Mesenchymal stem cell (in vitro differentiated cells and primary cell): ENCODE data around the gene NGEF. TPM values are rescaled to one million over a fixed set of nuclear protein-coding genes. Genes with fewer than 3 reads are reported as not detected.
A peak's percentile ranks its signal among the peaks of the same experiment; 100 is the strongest.

Experiments
- DNase-seq: peaks from one replicate; pipeline ENCODE4 v3.0.0-alpha.2; 2013
- H2AFZ ChIP-seq: one replicate; pipeline ENCODE4 v1.6.1; 2013; ENCODE audit warnings: low read depth, mild to moderate bottlenecking, control low read depth, inconsistent platforms, low read length, moderate library complexity
- H2AK5ac ChIP-seq: 2 replicates; pipeline ENCODE4 v1.6.1; 2013; ENCODE audit warnings: low read length, moderate library complexity, mild to moderate bottlenecking, inconsistent platforms; ENCODE audit not compliant: severe bottlenecking
- H2BK120ac ChIP-seq: one replicate; pipeline ENCODE4 v1.6.1; 2013; ENCODE audit warnings: low read depth, mild to moderate bottlenecking, inconsistent platforms, low read length, moderate library complexity
- H2BK12ac ChIP-seq, 2 experiments: one replicate each; pipeline ENCODE4 v1.6.1; 2013; ENCODE audit warnings: inconsistent platforms in 2 of 2, low read length in 2 of 2, mild to moderate bottlenecking in 2 of 2, moderate library complexity in 2 of 2, control low read depth in 1 of 2
- H2BK15ac ChIP-seq: one replicate; pipeline ENCODE4 v1.6.1; 2013; ENCODE audit warnings: mild to moderate bottlenecking, low read depth, inconsistent platforms; ENCODE audit not compliant: poor library complexity, severe bottlenecking
- H2BK5ac ChIP-seq: 2 replicates; pipeline ENCODE4 v1.6.1; 2013; ENCODE audit warnings: low read depth, mild to moderate bottlenecking, low read length, control low read depth, inconsistent platforms; ENCODE audit not compliant: poor library complexity, severe bottlenecking
- H3K14ac ChIP-seq, 2 experiments: one replicate each; pipeline ENCODE4 v1.6.1; 2013; ENCODE audit warnings: inconsistent platforms in 2 of 2, low read length in 2 of 2, control low read depth in 1 of 2, mild to moderate bottlenecking in 1 of 2, moderate library complexity in 1 of 2
- H3K18ac ChIP-seq, 2 experiments: one replicate each; pipeline ENCODE4 v1.6.1; 2013; ENCODE audit warnings: inconsistent platforms in 2 of 2, low read length in 2 of 2, control low read depth in 1 of 2, low read depth in 1 of 2, mild to moderate bottlenecking in 1 of 2
- H3K23ac ChIP-seq, 2 experiments: one replicate each; pipeline ENCODE4 v1.6.1; 2013; ENCODE audit warnings: inconsistent platforms in 2 of 2, low read length in 2 of 2, mild to moderate bottlenecking in 2 of 2, moderate library complexity in 2 of 2, control low read depth in 1 of 2
- H3K27ac ChIP-seq: 2 replicates; pipeline ENCODE4 v1.5.1; 2013; ENCODE audit warnings: mild to moderate bottlenecking, moderate library complexity, low read length, control low read depth, inconsistent platforms; ENCODE audit not compliant: poor library complexity, severe bottlenecking
- H3K27me3 ChIP-seq, 2 experiments: 2 replicates each; pipeline versions ENCODE4 v1.6.1 to v1.7.0; 2013; ENCODE audit warnings: low read length in 2 of 2, mild to moderate bottlenecking in 2 of 2, moderate library complexity in 2 of 2, control low read depth in 1 of 2, inconsistent platforms in 1 of 2; ENCODE audit not compliant: control insufficient read depth in 1 of 2, insufficient read depth in 1 of 2
- H3K36me3 ChIP-seq, 2 experiments: 2 replicates each; pipeline versions ENCODE4 v1.6.1 to v1.7.0; 2013; ENCODE audit warnings: low read length in 2 of 2, control low read depth in 1 of 2, inconsistent platforms in 1 of 2, low read depth in 1 of 2, mild to moderate bottlenecking in 1 of 2; ENCODE audit not compliant: insufficient read depth in 2 of 2, control insufficient read depth in 1 of 2
- H3K4ac ChIP-seq, 2 experiments: one replicate each; pipeline ENCODE4 v1.6.1; 2013; ENCODE audit warnings: inconsistent platforms in 2 of 2, low read length in 2 of 2, mild to moderate bottlenecking in 2 of 2, moderate library complexity in 2 of 2, control low read depth in 1 of 2, low read depth in 1 of 2
- H3K4me1 ChIP-seq: 2 replicates; pipeline ENCODE4 v1.6.1; 2013; ENCODE audit warnings: low read depth, low read length, control low read depth; ENCODE audit not compliant: control insufficient read depth, insufficient read depth
- H3K4me2 ChIP-seq: 2 replicates; pipeline ENCODE4 v1.6.1; 2013; ENCODE audit warnings: low read length, mild to moderate bottlenecking, inconsistent platforms; ENCODE audit not compliant: poor library complexity, severe bottlenecking
- H3K4me3 ChIP-seq, 2 experiments: 2 replicates each; pipeline versions ENCODE4 v1.5.1 to v1.7.0; 2013; ENCODE audit warnings: low read length in 2 of 2, mild to moderate bottlenecking in 2 of 2, control low read depth in 1 of 2, low read depth in 1 of 2; ENCODE audit not compliant: insufficient read depth in 1 of 2
- H3K79me1 ChIP-seq: replicated peaks from 2 replicates; pipeline ENCODE4 v1.6.1; 2013; ENCODE audit warnings: mild to moderate bottlenecking, control low read depth, low read length, inconsistent platforms; ENCODE audit not compliant: poor library complexity, severe bottlenecking
- H3K9ac ChIP-seq: 2 replicates; pipeline ENCODE4 v1.7.0; 2013; ENCODE audit warnings: mild to moderate bottlenecking, low read length, moderate library complexity
- H3K9me3 ChIP-seq: 2 replicates; pipeline ENCODE4 v1.7.0; 2013; ENCODE audit warnings: mild to moderate bottlenecking, low read length; ENCODE audit not compliant: control insufficient read depth
- H4K8ac ChIP-seq: one replicate; pipeline ENCODE4 v1.6.1; 2013; ENCODE audit warnings: inconsistent platforms, mild to moderate bottlenecking, low read length, moderate library complexity
- H4K91ac ChIP-seq: one replicate; pipeline ENCODE4 v1.6.1; 2013; ENCODE audit warnings: mild to moderate bottlenecking, low read length, inconsistent platforms
- WGBS: methylation state at CpG from one replicate; pipeline ENCODE4 v1.1.7; 2013; ENCODE audit warnings: mixed read lengths; 5-methylcytosine and 5-hydroxymethylcytosine counted together
- small RNA-seq: library from polyadenylated mRNA; stranded (forward); fragments of <200 nt; extraction: miRNeasy Mini kit (QIAGEN cat#:217004); gene quantifications from one replicate; pipeline ENCODE3, GENCODE V24; 2013; ENCODE audit warnings: low read depth

NGEF gene

DNA sequence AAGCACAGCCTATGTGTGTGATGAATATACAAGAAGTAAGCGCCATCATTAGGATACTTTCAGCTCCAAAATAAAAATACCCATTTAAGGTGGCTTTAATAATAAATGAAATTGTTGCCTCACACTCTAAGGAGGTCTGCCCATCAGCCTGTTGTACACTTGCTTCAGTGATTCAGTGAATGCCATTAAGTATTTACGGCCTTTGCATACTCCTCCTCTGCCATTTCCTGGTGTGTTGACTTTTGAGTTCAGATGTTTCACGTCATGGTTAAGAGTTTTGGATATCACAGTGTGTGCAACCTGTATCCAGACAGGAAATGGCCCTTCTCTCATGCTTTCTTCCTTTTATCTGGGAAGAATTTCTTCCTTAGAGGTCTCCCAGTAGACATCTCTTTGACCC lies 181.6 kb downstream of the NGEF start:
- no peak overlapping the region for H3K4me3 ChIP-seq
- H4K8ac ChIP-seq = no peak overlapping the region
- H3K4ac ChIP-seq = no peak overlapping the region
- no peak overlapping the region for H4K91ac ChIP-seq
- no peak overlapping the region for H2BK12ac ChIP-seq
- H2BK120ac ChIP-seq = no peak overlapping the region
- H3K27me3 ChIP-seq = no peaks in the 10 kb centered on the region
- H3K14ac ChIP-seq = no peak overlapping the region
- H3K9ac ChIP-seq = no peak overlapping the region
- H3K4me1 ChIP-seq = peaks cover 2% of the 10 kb centered on the region
- DNase-seq = no peak
- 62% methylated on average over 2 of the region's 3 CpGs for WGBS
- H2BK15ac ChIP-seq = no peak overlapping the region
- peak overlapping the region; percentile 68 for H3K27ac ChIP-seq
- no peak overlapping the region for H3K23ac ChIP-seq
- H2AFZ ChIP-seq = no peak overlapping the region
- H3K18ac ChIP-seq = no peak overlapping the region
- no peak overlapping the region for H3K4me2 ChIP-seq
- no peaks in the 10 kb centered on the region for H3K9me3 ChIP-seq
- H3K79me1 ChIP-seq = peaks cover 33% of the 10 kb centered on the region
- no peak overlapping the region for H2BK5ac ChIP-seq
- peaks cover 17 to 74% of the 10 kb centered on the region in 2 experiments for H3K36me3 ChIP-seq
- no peak overlapping the region for H2AK5ac ChIP-seq

DNA sequence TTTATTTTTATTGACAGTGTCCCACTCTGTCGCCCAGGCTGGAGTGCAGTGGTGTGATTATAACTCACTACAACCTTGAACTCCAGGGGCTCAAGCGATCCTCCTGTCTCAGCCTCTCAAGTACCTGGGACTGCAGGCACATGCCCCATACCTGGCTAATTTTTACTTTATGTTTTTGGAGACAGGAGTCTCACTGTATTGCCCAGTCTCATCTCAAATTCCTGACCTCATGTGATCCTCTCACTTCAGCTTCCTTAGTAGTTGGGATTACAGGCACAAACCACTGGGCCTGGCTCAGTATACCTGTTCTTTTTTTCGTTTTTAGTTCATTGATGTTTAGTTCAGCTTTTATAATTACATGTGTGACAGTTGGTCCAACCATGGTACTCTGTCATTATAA lies 183.1 kb downstream of the NGEF start:
- H3K14ac ChIP-seq = no peak overlapping the region
- no peak overlapping the region for H4K8ac ChIP-seq
- H3K27me3 ChIP-seq = no peaks in the 10 kb centered on the region
- H2AFZ ChIP-seq = no peak overlapping the region
- no peak overlapping the region for H2BK5ac ChIP-seq
- 95% methylated on average over 2 of the region's 3 CpGs for WGBS
- no peak overlapping the region for H2BK120ac ChIP-seq
- H3K27ac ChIP-seq = no peak overlapping the region
- H3K9me3 ChIP-seq = no peaks in the 10 kb centered on the region
- no peak overlapping the region for H3K4me3 ChIP-seq
- no peak overlapping the region for H2BK12ac ChIP-seq
- H4K91ac ChIP-seq = no peak overlapping the region
- H3K23ac ChIP-seq = no peak overlapping the region
- peaks cover 2% of the 10 kb centered on the region for H3K4me1 ChIP-seq
- H2BK15ac ChIP-seq = no peak overlapping the region
- no peak overlapping the region for H3K4ac ChIP-seq
- H2AK5ac ChIP-seq = no peak overlapping the region
- H3K4me2 ChIP-seq = no peak overlapping the region
- H3K79me1 ChIP-seq = peaks cover 30% of the 10 kb centered on the region
- peaks cover 11 to 72% of the 10 kb centered on the region in 2 experiments for H3K36me3 ChIP-seq
- no peak overlapping the region for H3K18ac ChIP-seq
- no peak overlapping the region for H3K9ac ChIP-seq
- DNase-seq = no peak

Small RNA genes lying within 50 kb of the gene (small RNA-seq; reads per million reads assigned to genes)
- gene RF00019 = not detected
